C4-2B (cell line): Measurements from ENCODE around the gene AGPAT3.

ENCODE experiments used
- H3K27ac ChIP-seq: fragments of 450-650 bp; 2 replicates; pipeline ENCODE4 v1.5.1; 2017
- ZFX ChIP-seq: fragments of 450-650 bp; IDR thresholded peaks from 2 replicates; pipeline ENCODE4 v1.6.1; 2017
- TF ChIP-seq, protein P1 (sequence below): fragments of 450-650 bp; conservative IDR thresholded peaks from 2 replicates; pipeline ENCODE4 v1.5.1; 2017; ENCODE audit warnings: mild to moderate bottlenecking

AGPAT3 gene

DNA sequence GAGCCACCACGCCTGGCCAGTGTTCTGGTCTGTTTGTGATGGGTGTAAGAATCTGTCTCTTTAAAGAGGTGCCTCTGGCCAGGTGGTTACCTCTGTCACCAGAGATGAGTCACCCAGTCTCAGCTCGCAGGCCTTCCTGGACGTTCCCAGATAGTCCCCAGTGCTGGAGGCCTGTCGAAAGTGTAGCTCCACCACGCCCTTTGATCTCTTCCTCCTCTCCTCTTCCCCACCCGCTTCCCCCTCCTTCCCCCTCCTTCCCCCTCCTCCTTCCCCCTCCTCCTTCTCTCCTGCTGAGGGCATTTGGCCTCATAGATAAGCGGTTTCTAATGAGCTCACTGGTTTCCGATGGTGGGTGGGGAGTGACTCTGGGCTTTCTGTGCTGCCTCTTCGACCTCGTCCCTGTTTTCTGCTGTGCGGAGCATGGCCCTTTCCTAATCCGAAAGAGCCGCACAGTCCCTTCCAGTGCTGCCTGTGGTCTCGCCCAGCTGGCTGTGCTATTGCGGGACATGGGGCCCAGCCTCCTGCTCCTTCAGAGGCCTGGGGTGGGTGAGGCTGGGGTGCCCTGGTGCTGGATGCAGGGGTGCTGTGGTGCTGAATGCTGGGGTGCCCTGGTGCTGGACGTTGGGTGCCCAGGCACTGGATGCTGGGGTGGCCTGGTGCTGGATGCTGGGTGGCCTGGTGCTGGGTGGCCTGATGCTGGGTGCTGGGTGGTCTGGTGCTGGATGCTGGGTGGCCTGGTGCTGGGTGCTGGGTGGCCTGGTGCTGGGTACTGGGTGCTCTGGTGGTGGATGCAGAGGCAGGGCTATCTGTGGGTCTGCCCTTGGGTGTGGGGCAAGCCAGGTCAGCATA, 19.2 kb downstream of the AGPAT3 start:
- no peak overlapping the region for H3K27ac ChIP-seq
- TF ChIP-seq ZFX = no peak
- TF ChIP-seq, protein P1, sequence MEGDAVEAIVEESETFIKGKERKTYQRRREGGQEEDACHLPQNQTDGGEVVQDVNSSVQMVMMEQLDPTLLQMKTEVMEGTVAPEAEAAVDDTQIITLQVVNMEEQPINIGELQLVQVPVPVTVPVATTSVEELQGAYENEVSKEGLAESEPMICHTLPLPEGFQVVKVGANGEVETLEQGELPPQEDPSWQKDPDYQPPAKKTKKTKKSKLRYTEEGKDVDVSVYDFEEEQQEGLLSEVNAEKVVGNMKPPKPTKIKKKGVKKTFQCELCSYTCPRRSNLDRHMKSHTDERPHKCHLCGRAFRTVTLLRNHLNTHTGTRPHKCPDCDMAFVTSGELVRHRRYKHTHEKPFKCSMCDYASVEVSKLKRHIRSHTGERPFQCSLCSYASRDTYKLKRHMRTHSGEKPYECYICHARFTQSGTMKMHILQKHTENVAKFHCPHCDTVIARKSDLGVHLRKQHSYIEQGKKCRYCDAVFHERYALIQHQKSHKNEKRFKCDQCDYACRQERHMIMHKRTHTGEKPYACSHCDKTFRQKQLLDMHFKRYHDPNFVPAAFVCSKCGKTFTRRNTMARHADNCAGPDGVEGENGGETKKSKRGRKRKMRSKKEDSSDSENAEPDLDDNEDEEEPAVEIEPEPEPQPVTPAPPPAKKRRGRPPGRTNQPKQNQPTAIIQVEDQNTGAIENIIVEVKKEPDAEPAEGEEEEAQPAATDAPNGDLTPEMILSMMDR = no peak

DNA sequence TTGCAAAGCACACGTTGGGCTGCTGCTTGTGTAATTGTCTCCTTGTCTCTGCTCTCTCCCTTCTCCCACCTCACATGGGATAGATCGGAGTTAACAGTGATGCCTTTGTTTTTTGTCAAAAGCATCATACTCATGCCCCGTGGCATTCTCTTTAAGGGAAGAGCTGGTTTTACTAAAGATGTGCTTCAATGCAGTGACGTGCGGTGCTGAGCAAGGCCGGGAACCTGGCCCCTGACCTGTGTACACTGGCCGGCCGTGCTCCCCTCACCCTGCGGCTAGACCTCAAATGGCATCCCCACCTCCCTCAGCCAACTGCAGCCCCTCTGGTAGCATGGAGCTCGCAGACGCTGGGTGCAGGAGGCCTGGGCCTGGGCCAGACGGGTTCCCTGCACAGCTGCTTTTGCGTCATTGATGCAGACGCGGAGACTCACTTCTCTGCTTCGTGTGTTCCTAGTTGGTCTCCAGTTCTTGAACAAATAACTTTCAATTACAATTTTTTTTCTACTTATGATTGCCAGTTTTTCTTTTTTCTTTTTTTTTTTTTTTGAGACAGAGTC, 19.9 kb downstream of the AGPAT3 start:
- no peak overlapping the region for H3K27ac ChIP-seq
- TF ChIP-seq, protein P1 = no peak
- TF ChIP-seq ZFX = no peak

GRCh38 chr21:43885721-43886120, 20.7 kb downstream of the AGPAT3 start:
- TF ChIP-seq, protein P1 = no peak
- TF ChIP-seq ZFX = no peak
- no peak overlapping the region for H3K27ac ChIP-seq

- TF ChIP-seq ZFX = no peak
- TF ChIP-seq, protein P1 = no peak
- H3K27ac ChIP-seq = no peak overlapping the region
Observed at GRCh38 chr21:43886565-43886964, 21.5 kb downstream of the AGPAT3 start.

GRCh38 chr21:43889069-43889468, 24.0 kb downstream of the AGPAT3 start:
- H3K27ac ChIP-seq = no peak overlapping the region
- no peak for TF ChIP-seq ZFX
- TF ChIP-seq, protein P1 = no peak

- no peak overlapping the region for H3K27ac ChIP-seq
- no peak for TF ChIP-seq ZFX
- TF ChIP-seq, protein P1 = no peak
Observed at GRCh38 chr21:43890042-43890441, 25.0 kb downstream of the AGPAT3 start.

- no peak for TF ChIP-seq ZFX
- TF ChIP-seq, protein P1 = no peak
- no peak overlapping the region for H3K27ac ChIP-seq
Observed at GRCh38 chr21:43892334-43892733, 27.3 kb downstream of the AGPAT3 start.
